AG09319 (cell line): ENCODE results near the gene C10orf95.

Experiments used
- DNase-seq: peaks from one replicate; pipeline ENCODE4 v3.0.0-alpha.2; 2010; ENCODE audit warnings: low read depth; ENCODE audit errors: extremely low read depth
- CTCF ChIP-seq: IDR thresholded peaks from 2 replicates; pipeline ENCODE4 v1.5.1; 2011; ENCODE audit warnings: low read depth, mild to moderate bottlenecking, inconsistent platforms, low read length, moderate library complexity

Gene C10orf95

GRCh38 chr10:102431452-102432124 is 19.8 kb downstream of the C10orf95 start:
- no peak for TF ChIP-seq CTCF
- no peak for DNase-seq

DNA sequence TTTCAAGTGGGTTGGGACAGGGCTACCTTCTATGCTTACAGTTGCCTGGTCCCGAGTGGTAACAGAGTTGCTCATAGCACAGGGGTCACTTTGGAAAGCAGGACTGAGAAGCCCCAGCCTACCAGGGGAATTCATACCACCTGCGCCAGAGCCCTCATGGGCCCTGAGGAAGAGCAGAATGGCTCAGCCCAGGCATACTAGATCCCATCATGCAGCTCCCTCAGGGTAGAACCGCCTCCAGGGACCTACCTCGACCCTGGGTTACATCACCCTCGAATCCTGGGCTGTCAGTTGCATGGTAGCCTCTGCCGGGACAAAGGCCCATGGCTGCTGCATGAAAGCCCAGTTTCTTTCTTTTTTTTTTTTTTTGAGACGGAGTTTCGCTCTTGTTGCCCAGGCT is 21.9 kb downstream of the C10orf95 start:
- DNase-seq, result no peak
- TF ChIP-seq CTCF, result no peak

DNA sequence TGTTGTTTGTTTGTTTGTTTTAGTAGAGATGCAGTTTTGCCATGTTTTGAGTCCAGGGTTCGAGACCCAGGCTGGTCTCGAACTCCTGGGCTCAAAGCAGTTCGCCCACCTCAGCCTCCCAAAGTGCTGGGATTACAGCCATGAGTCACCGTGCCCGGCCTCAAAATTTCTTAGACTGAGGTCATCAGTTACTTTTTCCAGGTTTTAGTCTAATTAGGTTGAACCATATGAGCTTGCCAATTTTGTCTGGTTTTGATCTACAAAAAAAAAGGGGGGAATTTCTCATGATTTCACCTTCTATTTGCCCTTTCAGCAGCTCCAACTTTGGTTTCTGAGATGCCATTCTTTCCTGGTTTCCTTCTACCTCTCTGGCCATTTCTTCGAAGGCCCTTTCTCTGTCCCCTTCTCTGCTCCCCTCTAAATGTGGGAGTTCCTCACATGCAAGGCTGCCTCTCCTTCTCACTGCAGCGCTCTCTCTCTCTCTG is 24.5 kb downstream of the C10orf95 start:
- DNase-seq, result no peak
- no peak for TF ChIP-seq CTCF

DNA sequence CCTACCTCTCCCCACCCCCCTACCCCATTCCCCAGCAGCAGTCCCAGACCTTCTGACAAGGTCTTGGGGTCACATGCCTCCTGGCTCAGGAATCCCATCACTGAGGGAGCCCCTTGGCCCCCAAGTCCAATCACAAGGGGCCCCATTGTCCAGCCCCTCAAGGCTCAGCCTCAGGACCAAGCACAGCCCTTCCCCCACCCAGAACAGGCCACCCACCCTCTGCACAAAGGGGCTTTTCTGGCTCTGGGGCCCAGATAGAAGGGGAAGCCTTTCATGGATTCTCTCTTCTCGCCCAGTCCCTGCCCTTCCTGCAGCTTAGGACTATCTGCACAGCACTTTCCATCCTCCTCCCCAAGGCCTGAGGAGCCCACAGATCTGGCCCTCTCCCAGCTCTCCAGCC is 25.9 kb downstream of the C10orf95 start:
- no peak for DNase-seq

DNA sequence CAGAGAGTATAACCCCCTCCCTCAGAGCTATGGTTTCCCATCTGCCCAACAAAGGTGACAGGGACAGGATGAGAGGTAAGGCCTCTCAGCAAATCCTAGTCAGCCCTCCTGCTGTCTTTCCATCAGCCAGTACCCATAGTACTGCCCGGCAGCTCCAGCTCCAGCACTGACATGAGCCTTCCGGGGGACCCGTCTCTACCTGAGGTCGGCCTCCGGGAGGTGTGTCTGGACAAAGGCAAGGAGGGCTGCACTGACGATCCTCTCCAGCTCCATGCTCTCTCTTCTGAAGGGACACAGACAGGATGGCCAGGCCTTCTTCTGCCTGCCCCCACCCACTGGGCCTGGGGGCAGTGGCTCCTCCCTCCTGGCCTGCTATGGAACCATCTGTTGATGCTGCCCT is 26.4 kb downstream of the C10orf95 start:
- no peak for TF ChIP-seq CTCF
- DNase-seq, result no peak

More for the DNA sequence above, 25.9 kb downstream of the C10orf95 start:
- TF ChIP-seq CTCF, result no peak

GRCh38 chr10:102424145-102424544 is 27.2 kb downstream of the C10orf95 start:
- no peak for TF ChIP-seq CTCF
- no peak for DNase-seq

- no peak for TF ChIP-seq CTCF
- DNase-seq, result no peak
Measured at GRCh38 chr10:102423372-102423968, 27.9 kb downstream of the C10orf95 start.
